CD4-positive, alpha-beta T cell treated with Interleukin-2 at 100 ng/mL for 4 hours (primary cell): ENCODE measurements around the gene CDH26.

Experiments
- DNase-seq: peaks from one replicate; pipeline ENCODE4 v3.0.0-alpha.2; 2020; ENCODE audit warnings: low spot score

CDH26 gene

DNA sequence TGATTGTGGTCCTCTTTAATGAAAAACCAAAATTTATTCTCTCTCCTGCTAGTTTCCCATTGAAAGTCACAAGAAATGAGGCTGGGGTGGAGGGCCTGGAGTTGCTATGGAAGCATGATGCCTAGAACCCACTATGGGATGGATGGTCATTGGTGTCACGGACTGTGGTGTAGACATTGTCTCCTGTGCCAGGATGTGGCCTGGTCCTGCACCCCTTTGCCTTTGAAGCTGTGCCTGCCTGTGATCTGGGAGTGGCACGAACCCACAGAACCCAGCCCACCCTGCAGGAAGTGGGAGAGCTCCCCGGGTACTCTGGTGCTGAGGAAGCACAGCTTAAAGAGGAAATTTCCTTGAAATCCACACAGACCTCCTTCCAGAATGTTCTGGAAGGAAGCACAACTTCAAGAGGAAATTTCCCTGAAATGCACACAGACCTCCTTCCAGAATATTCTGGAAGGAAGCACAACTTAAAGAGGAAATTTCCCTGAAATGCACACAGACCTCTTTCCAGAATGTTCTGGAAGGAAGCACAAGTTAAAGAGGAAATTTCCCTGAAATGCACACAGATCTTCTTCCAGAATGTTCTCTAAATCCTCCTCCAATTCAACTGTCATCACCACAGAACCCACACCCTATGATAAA, 105.6 kb downstream of the CDH26 start:
- DNase-seq, result no peak
